GM23338 (cell line): ENCODE data around the gene RAB44. TPM values are rescaled to one million over a fixed set of nuclear protein-coding genes. Genes with fewer than 3 reads are reported as not detected.

Source experiments
- ATAC-seq: fragments of 200-7000 bp; cut with Tn5 transposase; 3 replicates; pipeline ENCODE4 v1.9.1; 2020
- DNase-seq: peaks from one replicate; pipeline ENCODE4 v3.0.0-alpha.2; 2015; ENCODE audit warnings: low spot score
- H2AFZ ChIP-seq: fragments of 200-600 bp; sonication (generic); 2 replicates; pipeline ENCODE4 v1.8.0; 2016; ENCODE audit warnings: antibody characterized with exemption, mild to moderate bottlenecking, moderate library complexity
- H3F3A ChIP-seq: fragments of 200-600 bp; sonication (generic); replicated peaks from 2 replicates; pipeline ENCODE4 v1.8.0; 2017; ENCODE audit warnings: antibody characterized with exemption, mixed run types, low read depth
- H3K27ac ChIP-seq: fragments of 200-600 bp; sonication (generic); 2 replicates; pipeline ENCODE4 v1.6.1; 2016; ENCODE audit warnings: low read depth
- H3K27me3 ChIP-seq: fragments of 200-600 bp; sonication (generic); 2 replicates; pipeline ENCODE4 v1.8.0; 2016; ENCODE audit warnings: mild to moderate bottlenecking, mixed run types, moderate library complexity; ENCODE audit not compliant: insufficient read depth
- H3K36me3 ChIP-seq: fragments of 200-600 bp; sonication (generic); 2 replicates; pipeline ENCODE4 v1.8.0; 2016; ENCODE audit warnings: mild to moderate bottlenecking; ENCODE audit not compliant: insufficient read depth
- H3K4me1 ChIP-seq: fragments of 200-600 bp; sonication (generic); 2 replicates; pipeline ENCODE4 v1.8.0; 2016; ENCODE audit warnings: mild to moderate bottlenecking, moderate library complexity; ENCODE audit not compliant: insufficient read depth
- H3K4me2 ChIP-seq: fragments of 200-600 bp; sonication (generic); 2 replicates; pipeline ENCODE4 v1.7.1; 2017; ENCODE audit warnings: mixed run types
- H3K4me3 ChIP-seq: fragments of 200-600 bp; sonication (generic); 2 replicates; pipeline ENCODE4 v1.6.1; 2016; ENCODE audit warnings: mixed run types
- H3K79me2 ChIP-seq: fragments of 200-600 bp; sonication (generic); replicated peaks from 2 replicates; pipeline ENCODE4 v1.8.0; 2017; ENCODE audit warnings: mild to moderate bottlenecking; ENCODE audit not compliant: insufficient read depth
- H3K9me2 ChIP-seq: fragments of 200-600 bp; sonication (generic); 2 replicates; pipeline ENCODE4 v1.8.0; 2017; ENCODE audit not compliant: insufficient read depth
- H4K20me1 ChIP-seq: fragments of 200-600 bp; sonication (generic); replicated peaks from 2 replicates; pipeline ENCODE4 v1.8.0; 2017; ENCODE audit warnings: mild to moderate bottlenecking; ENCODE audit not compliant: insufficient read depth
- H3K27ac Mint-ChIP-seq: 2 replicates; pipeline ENCODE4 v1.8.0; 2020; ENCODE audit warnings: inconsistent platforms, mild to moderate bottlenecking, moderate library complexity, mixed read lengths
- H3K27me3 Mint-ChIP-seq: 3 replicates; pipeline ENCODE4 v1.8.0; 2022; ENCODE audit warnings: low read depth, mild to moderate bottlenecking, moderate library complexity, mixed read lengths, inconsistent platforms; ENCODE audit not compliant: insufficient read depth, poor library complexity
- H3K36me3 Mint-ChIP-seq: 3 replicates; pipeline ENCODE4 v1.8.0; 2021; ENCODE audit warnings: low read depth, mild to moderate bottlenecking, inconsistent platforms, moderate library complexity, mixed read lengths
- H3K4me1 Mint-ChIP-seq: 3 replicates; pipeline ENCODE4 v1.8.0; 2020; ENCODE audit warnings: mild to moderate bottlenecking, inconsistent platforms, mixed read lengths
- H3K4me3 Mint-ChIP-seq: 3 replicates; pipeline ENCODE4 v1.8.0; 2021; ENCODE audit warnings: moderate library complexity, mild to moderate bottlenecking, inconsistent platforms, mixed read lengths
- H3K9me3 Mint-ChIP-seq: 3 replicates; pipeline ENCODE4 v1.8.0; 2020; ENCODE audit warnings: moderate library complexity, mild to moderate bottlenecking, inconsistent platforms, mixed read lengths
- CREB1 ChIP-seq: fragments of 250-450 bp; sonication (Bioruptor Pico); IDR thresholded peaks from 2 replicates; pipeline ENCODE4 v1.5.0; 2020; ENCODE audit warnings: low read depth, mild to moderate bottlenecking, moderate library complexity
- EZH2 ChIP-seq: fragments of 200-600 bp; sonication (generic); IDR thresholded peaks from one replicate; pipeline ENCODE4 v1.8.0; 2017; ENCODE audit warnings: antibody characterized with exemption, mild to moderate bottlenecking, low read depth; ENCODE audit not compliant: unreplicated experiment
- NANOG ChIP-seq: IDR thresholded peaks from 2 replicates; pipeline ENCODE4 v1.6.1; 2016; ENCODE audit warnings: antibody characterized with exemption, borderline replicate concordance
- POLR2AphosphoS5 ChIP-seq: IDR thresholded peaks from 2 replicates; pipeline ENCODE4 v1.6.1; 2016; ENCODE audit warnings: antibody characterized with exemption, low read depth
- STAT1 ChIP-seq: IDR thresholded peaks from one replicate; pipeline ENCODE4 v1.6.1; 2016; ENCODE audit warnings: antibody characterized with exemption; ENCODE audit not compliant: unreplicated experiment
- polyA plus RNA-seq: library from polyadenylated mRNA; unstranded; fragments of >200 nt; fragmentation: Nextera tagmentation; extraction: Ambion mirVana; gene quantifications from 2 replicates; pipeline ENCODE4 v1.2.1, GENCODE V29; 2016
- total RNA-seq: library from RNA; depleted of rRNA; stranded (reverse); fragments of >200 nt; shearing (Covaris generic); gene quantifications from 2 replicates; pipeline ENCODE4 v1.2.3, GENCODE V29; 2014
- TF ChIP-seq, protein P1 (sequence below): fragments of 250-450 bp; sonication (Bioruptor Pico); IDR thresholded peaks from 2 replicates; pipeline ENCODE4 v1.5.0; 2020; ENCODE audit warnings: mild to moderate bottlenecking, moderate library complexity

The RAB44 gene
- total and polyA plus RNA-seq, 2 experiments from 2014 or later: not detected

DNA sequence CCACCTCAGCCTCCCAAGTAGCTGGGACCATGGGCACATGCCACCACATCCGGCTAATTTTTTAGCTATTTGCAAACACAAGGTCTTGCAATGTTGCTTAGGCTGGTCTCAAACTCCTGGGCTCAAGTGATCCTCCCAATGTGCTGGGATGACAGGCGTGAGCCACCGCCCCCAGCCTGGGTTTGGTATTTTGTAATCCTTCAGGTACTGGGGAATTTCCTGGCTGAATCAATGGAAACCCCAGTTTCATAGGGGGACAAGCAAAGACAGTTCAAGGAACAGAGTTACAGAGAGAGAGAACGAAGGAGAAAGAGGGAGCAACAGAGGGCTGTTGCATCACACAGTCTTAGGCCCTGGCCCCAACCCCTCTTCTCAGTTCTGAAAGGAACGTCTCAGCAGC, 35.7 kb downstream of the RAB44 start:
- no peak overlapping the region for H2AFZ ChIP-seq
- H3K9me2 ChIP-seq: no peaks in the 10 kb centered on the region
- no peaks in the 10 kb centered on the region for H3K79me2 ChIP-seq
- no peaks in the 10 kb centered on the region for H4K20me1 ChIP-seq
- no peak overlapping the region for H3K27ac ChIP-seq
- peaks cover 11% of the 10 kb centered on the region for H3K27me3 Mint-ChIP-seq
- ATAC-seq: no peak
- H3K36me3 ChIP-seq: no peaks in the 10 kb centered on the region
- H3K4me1 Mint-ChIP-seq: peaks cover 18% of the 10 kb centered on the region
- no peak overlapping the region for H3K27ac Mint-ChIP-seq
- no peaks in the 10 kb centered on the region; the same call in 1 of the 2 replicates for H3F3A ChIP-seq
- no peak overlapping the region for H3K4me3 ChIP-seq
- H3K27me3 ChIP-seq: no peaks in the 10 kb centered on the region
- no peaks in the 10 kb centered on the region for H3K9me3 Mint-ChIP-seq
- no peak overlapping the region for H3K4me3 Mint-ChIP-seq
- DNase-seq: no peak
- no peaks in the 10 kb centered on the region for H3K36me3 Mint-ChIP-seq
- peaks cover 13% of the 10 kb centered on the region; the same call in 1 of the 2 replicates for H3K4me1 ChIP-seq
- no peak overlapping the region for H3K4me2 ChIP-seq
- TF ChIP-seq, protein P1, sequence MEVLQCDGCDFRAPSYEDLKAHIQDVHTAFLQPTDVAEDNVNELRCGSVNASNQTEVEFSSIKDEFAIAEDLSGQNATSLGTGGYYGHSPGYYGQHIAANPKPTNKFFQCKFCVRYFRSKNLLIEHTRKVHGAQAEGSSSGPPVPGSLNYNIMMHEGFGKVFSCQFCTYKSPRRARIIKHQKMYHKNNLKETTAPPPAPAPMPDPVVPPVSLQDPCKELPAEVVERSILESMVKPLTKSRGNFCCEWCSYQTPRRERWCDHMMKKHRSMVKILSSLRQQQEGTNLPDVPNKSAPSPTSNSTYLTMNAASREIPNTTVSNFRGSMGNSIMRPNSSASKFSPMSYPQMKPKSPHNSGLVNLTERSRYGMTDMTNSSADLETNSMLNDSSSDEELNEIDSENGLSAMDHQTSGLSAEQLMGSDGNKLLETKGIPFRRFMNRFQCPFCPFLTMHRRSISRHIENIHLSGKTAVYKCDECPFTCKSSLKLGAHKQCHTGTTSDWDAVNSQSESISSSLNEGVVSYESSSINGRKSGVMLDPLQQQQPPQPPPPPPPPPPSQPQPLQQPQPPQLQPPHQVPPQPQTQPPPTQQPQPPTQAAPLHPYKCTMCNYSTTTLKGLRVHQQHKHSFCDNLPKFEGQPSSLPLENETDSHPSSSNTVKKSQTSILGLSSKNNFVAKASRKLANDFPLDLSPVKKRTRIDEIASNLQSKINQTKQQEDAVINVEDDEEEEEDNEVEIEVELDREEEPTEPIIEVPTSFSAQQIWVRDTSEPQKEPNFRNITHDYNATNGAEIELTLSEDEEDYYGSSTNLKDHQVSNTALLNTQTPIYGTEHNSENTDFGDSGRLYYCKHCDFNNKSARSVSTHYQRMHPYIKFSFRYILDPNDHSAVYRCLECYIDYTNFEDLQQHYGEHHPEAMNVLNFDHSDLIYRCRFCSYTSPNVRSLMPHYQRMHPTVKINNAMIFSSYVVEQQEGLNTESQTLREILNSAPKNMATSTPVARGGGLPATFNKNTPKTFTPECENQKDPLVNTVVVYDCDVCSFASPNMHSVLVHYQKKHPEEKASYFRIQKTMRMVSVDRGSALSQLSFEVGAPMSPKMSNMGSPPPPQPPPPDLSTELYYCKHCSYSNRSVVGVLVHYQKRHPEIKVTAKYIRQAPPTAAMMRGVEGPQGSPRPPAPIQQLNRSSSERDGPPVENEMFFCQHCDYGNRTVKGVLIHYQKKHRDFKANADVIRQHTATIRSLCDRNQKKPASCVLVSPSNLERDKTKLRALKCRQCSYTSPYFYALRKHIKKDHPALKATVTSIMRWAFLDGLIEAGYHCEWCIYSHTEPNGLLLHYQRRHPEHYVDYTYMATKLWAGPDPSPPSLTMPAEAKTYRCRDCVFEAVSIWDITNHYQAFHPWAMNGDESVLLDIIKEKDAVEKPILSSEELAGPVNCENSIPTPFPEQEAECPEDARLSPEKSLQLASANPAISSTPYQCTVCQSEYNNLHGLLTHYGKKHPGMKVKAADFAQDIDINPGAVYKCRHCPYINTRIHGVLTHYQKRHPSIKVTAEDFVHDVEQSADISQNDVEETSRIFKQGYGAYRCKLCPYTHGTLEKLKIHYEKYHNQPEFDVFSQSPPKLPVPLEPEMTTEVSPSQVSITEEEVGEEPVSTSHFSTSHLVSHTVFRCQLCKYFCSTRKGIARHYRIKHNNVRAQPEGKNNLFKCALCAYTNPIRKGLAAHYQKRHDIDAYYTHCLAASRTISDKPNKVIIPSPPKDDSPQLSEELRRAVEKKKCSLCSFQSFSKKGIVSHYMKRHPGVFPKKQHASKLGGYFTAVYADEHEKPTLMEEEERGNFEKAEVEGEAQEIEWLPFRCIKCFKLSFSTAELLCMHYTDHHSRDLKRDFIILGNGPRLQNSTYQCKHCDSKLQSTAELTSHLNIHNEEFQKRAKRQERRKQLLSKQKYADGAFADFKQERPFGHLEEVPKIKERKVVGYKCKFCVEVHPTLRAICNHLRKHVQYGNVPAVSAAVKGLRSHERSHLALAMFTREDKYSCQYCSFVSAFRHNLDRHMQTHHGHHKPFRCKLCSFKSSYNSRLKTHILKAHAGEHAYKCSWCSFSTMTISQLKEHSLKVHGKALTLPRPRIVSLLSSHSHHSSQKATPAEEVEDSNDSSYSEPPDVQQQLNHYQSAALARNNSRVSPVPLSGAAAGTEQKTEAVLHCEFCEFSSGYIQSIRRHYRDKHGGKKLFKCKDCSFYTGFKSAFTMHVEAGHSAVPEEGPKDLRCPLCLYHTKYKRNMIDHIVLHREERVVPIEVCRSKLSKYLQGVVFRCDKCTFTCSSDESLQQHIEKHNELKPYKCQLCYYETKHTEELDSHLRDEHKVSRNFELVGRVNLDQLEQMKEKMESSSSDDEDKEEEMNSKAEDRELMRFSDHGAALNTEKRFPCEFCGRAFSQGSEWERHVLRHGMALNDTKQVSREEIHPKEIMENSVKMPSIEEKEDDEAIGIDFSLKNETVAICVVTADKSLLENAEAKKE (CRISPR knock-in tag): no peak
- TF ChIP-seq CREB1 (CRISPR knock-in tag) (no peak), STAT1 (no peak)

DNA sequence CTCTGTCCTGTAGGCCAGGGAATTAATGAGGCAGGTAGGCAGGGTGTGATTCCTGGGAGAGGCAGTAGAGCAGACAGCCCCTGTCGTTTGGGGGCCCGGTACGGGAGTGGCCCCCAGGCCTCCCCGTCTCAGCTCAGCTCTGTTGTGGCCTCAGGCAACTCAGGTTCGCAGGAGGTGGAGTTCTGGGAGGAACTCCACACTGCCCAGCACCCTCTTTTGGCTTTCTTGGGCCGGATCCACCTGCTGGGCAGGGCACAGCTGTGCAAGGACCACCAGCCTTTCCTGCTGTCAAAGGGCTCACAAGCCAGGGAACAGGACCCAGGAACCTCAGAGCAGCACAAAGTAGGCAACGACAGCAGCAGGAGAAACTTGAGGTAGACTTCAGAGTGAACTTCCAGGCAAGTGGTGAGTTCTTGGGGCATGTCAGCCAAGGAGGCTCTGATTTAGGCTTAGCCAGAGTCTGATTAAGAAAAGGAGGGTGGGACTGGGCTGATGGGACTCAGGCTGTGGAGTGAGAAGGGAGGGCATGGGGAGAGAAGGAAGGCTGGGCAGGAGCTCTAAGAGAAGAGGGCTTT, 36.9 kb downstream of the RAB44 start:
- Mint-ChIP-seq H3K9me3 (no peaks in the 10 kb centered on the region), H3K4me1 (peaks cover 18% of the 10 kb centered on the region), H3K27ac (no peak overlapping the region), H3K36me3 (no peaks in the 10 kb centered on the region), H3K27me3 (peaks cover 11% of the 10 kb centered on the region), H3K4me3 (no peak overlapping the region)
- Histone ChIP-seq H3K4me3 (no peak overlapping the region), H2AFZ (no peak overlapping the region; the same call in 1 of the 2 replicates), H3K27me3 (no peaks in the 10 kb centered on the region), H3K36me3 (no peaks in the 10 kb centered on the region), H3F3A (no peaks in the 10 kb centered on the region; the same call in 1 of the 2 replicates), H3K4me2 (peak overlapping the region; percentile 53; the same call in 1 of the 2 replicates), H4K20me1 (no peaks in the 10 kb centered on the region), H3K79me2 (no peaks in the 10 kb centered on the region), H3K4me1 (peaks cover 13% of the 10 kb centered on the region; the same call in 1 of the 2 replicates), H3K9me2 (no peaks in the 10 kb centered on the region), H3K27ac (no peak overlapping the region)
- ATAC-seq (no peak), DNase-seq (no peak)
- TF ChIP-seq EZH2 (no peak), POLR2AphosphoS5 (no peak), NANOG (no peak)
- TF ChIP-seq, protein P1 (CRISPR knock-in tag): no peak
